H1 (cell line): ENCODE measurements around the gene MEN1. TPM values are rescaled to one million over a fixed set of nuclear protein-coding genes. Genes with fewer than 3 reads are reported as not detected.

ENCODE experiments used
- KDM5A ChIP-seq: fragments of 200-600 bp; IDR thresholded peaks from 2 replicates; pipeline ENCODE4 v1.7.1; 2012; ENCODE audit warnings: mild to moderate bottlenecking, low read length, inconsistent platforms, mixed read lengths
- polyA plus RNA-seq, 7 experiments: library from polyadenylated mRNA; depleted of rRNA in 3 of 7; stranded (reverse) in 5 of 7; unstranded in 2 of 7; fragments of >200 nt in 5 of 7; fragments of 200-250 nt in 2 of 7; gene quantifications; 1 replicate in 5 of 7; 2 replicates in 1 of 7; 4 replicates in 1 of 7; pipeline versions ENCODE4 v1.2.1 to v1.2.3, GENCODE V29; 2011 to 2013; ENCODE audit warnings: missing spikeins in 2 of 7, mixed read lengths in 2 of 7
- total RNA-seq: library from RNA; stranded (reverse); fragmentation: NEBNext Ultra II Directional; extraction: Animal tissue kit (Norgen Biotek cat#: 25700); gene quantifications from 2 replicates; pipeline ENCODE4 v1.2.1, GENCODE V29; 2021

Gene MEN1
- total and polyA plus RNA-seq, 2 of the 8 experiments (the other 6 are each of a cell fraction or from before 2014, with no cell fraction given): 47.2 to 56.3 TPM

DNA sequence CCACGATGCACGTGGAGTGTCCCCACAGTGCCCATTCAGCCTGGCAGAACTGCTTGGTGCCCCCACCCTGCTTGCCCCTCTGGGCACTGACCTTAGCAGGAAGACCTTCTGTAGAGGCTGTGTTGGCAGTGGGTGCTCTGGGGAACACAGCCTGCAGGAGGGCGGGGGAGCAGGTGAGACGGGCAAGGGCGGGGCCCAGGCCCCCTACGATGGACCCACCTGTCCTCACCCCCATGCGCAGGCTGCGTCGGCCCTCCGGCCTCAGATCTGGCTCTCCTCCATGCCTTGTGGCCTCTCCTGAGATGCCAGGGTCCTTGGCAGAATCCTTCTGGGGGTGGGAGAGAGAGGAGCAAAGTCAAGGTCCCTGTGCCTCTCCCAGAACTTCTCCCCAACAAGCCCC is 23.2 kb upstream of the MEN1 start (continued):
- no peak for TF ChIP-seq KDM5A
